22Rv1 (cell line): ENCODE measurements around the gene NRXN3.

ENCODE experiments used
- ZFX ChIP-seq: fragments of 450-650 bp; IDR thresholded peaks from 2 replicates; pipeline ENCODE4 v1.6.1; 2017; ENCODE audit warnings: antibody characterized with exemption, borderline replicate concordance
- TF ChIP-seq, protein P1 (sequence below): fragments of 450-650 bp; IDR thresholded peaks from 2 replicates; pipeline ENCODE4 v1.5.1; 2017; ENCODE audit warnings: mild to moderate bottlenecking

- TF ChIP-seq, protein P1, sequence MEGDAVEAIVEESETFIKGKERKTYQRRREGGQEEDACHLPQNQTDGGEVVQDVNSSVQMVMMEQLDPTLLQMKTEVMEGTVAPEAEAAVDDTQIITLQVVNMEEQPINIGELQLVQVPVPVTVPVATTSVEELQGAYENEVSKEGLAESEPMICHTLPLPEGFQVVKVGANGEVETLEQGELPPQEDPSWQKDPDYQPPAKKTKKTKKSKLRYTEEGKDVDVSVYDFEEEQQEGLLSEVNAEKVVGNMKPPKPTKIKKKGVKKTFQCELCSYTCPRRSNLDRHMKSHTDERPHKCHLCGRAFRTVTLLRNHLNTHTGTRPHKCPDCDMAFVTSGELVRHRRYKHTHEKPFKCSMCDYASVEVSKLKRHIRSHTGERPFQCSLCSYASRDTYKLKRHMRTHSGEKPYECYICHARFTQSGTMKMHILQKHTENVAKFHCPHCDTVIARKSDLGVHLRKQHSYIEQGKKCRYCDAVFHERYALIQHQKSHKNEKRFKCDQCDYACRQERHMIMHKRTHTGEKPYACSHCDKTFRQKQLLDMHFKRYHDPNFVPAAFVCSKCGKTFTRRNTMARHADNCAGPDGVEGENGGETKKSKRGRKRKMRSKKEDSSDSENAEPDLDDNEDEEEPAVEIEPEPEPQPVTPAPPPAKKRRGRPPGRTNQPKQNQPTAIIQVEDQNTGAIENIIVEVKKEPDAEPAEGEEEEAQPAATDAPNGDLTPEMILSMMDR: no peak
- no peak for TF ChIP-seq ZFX
Observed at GRCh38 chr14:79767251-79767650, 1597.1 kb downstream of the NRXN3 start.
